ENCODE data around the gene PCGF1. TPM values are rescaled to one million over a fixed set of nuclear protein-coding genes. Genes with fewer than 3 reads are reported as not detected.

The PCGF1 gene
- total and polyA plus RNA-seq, 2 of the 13 experiments (the other 11 are each of a cell fraction or from before 2014, with no cell fraction given): 20.4 to 22.6 TPM

DNA sequence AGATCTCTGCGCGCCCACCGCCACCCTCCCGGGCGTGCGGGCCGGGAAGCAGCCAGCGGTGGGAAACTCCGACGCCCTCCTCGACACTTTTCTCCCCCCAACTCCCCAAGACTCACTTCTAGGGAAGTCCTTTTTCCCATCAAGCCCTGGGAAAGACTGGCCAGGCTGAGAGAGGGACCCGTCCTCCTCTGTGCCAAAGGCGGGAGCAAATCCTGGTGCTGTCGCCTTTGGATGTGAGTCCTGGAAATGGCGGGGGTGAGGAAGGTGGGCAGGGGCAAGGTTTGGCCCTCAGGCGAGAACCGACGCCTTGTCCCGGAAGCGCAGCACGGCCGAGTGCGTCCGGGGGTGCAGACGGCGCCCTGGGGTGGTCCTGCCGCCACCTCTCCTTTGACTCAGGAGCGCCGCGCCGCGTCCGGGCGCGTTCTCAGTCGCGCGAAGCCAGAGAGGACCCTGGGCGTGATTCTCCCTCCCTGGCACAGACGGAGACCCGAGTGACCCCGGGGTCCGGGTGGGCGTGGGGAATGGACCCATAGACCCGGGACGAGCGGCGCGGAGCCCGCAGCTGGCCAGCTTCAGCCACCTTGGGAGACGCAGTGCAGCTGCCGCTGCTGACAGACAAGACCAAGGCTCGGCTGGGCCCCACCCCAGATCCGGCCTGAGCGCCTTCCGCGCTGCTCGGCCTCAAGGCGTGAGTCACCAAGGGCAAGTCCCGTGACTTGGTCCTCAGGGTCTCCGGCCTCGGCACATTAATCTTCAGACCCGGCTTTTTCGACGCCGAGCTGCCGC is 4.6 kb downstream of the PCGF1 start (continued):
- TF ChIP-seq RARA (CRISPR knock-in tag; IDR thresholded peaks at IDR 0.05): no peak
- 0 out of 2 replicates have a peak, but pooled peaks have one; percentile 14 for TF ChIP-seq ZNF232 (CRISPR knock-in tag; IDR thresholded peaks at IDR 0.05; ENCODE audit: borderline replicate concordance)
- 0 out of 2 replicates have a peak, but pooled peaks have one; percentile 39 for TF ChIP-seq SNAI1 (CRISPR knock-in tag; IDR thresholded peaks at IDR 0.05; ENCODE audit: borderline replicate concordance)
- TF ChIP-seq YEATS2 (CRISPR knock-in tag; IDR thresholded peaks at IDR 0.05; ENCODE audit: borderline replicate concordance): no peak; the same call in 1 of the 2 replicates
- TF ChIP-seq, protein P1, sequence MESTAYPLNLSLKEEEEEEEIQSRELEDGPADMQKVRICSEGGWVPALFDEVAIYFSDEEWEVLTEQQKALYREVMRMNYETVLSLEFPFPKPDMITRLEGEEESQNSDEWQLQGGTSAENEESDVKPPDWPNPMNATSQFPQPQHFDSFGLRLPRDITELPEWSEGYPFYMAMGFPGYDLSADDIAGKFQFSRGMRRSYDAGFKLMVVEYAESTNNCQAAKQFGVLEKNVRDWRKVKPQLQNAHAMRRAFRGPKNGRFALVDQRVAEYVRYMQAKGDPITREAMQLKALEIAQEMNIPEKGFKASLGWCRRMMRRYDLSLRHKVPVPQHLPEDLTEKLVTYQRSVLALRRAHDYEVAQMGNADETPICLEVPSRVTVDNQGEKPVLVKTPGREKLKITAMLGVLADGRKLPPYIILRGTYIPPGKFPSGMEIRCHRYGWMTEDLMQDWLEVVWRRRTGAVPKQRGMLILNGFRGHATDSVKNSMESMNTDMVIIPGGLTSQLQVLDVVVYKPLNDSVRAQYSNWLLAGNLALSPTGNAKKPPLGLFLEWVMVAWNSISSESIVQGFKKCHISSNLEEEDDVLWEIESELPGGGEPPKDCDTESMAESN (CRISPR knock-in tag; conservative IDR thresholded peaks at IDR 0.05): peak; percentile 56; the same call in 1 of the 2 replicates
- peak; percentile 85 for TF ChIP-seq YY1 (IDR thresholded peaks at IDR 0.05; ENCODE audit: insufficient read depth, insufficient replicate concordance, low read depth, low read length)
- TF ChIP-seq, protein P2, sequence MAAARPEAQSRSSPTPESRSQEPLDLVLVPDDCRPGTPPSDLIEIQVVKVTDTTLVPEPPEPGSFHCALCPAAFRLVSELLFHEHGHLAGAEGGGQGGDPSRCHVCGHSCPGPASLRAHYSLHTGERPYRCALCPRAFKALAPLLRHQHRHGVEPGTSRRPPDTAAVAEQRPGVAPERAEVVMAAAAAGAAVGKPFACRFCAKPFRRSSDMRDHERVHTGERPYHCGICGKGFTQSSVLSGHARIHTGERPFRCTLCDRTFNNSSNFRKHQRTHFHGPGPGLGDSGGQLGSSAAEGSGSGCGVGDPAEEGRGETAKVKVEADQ (CRISPR knock-in tag; IDR thresholded peaks at IDR 0.05; ENCODE audit: borderline replicate concordance): peak; percentile 61
- TF ChIP-seq HMG20A (CRISPR knock-in tag; IDR thresholded peaks at IDR 0.05; ENCODE audit: borderline replicate concordance): no peak
- no peak for TF ChIP-seq SRF (IDR thresholded peaks at IDR 0.05; ENCODE audit: low read depth, low read length)
- no peak for TF ChIP-seq LCORL (IDR thresholded peaks at IDR 0.05)
- TF ChIP-seq LCORL (CRISPR knock-in tag; IDR thresholded peaks at IDR 0.05): peak; percentile 72; the same call in 1 of the 2 replicates
- TF ChIP-seq, protein P3, sequence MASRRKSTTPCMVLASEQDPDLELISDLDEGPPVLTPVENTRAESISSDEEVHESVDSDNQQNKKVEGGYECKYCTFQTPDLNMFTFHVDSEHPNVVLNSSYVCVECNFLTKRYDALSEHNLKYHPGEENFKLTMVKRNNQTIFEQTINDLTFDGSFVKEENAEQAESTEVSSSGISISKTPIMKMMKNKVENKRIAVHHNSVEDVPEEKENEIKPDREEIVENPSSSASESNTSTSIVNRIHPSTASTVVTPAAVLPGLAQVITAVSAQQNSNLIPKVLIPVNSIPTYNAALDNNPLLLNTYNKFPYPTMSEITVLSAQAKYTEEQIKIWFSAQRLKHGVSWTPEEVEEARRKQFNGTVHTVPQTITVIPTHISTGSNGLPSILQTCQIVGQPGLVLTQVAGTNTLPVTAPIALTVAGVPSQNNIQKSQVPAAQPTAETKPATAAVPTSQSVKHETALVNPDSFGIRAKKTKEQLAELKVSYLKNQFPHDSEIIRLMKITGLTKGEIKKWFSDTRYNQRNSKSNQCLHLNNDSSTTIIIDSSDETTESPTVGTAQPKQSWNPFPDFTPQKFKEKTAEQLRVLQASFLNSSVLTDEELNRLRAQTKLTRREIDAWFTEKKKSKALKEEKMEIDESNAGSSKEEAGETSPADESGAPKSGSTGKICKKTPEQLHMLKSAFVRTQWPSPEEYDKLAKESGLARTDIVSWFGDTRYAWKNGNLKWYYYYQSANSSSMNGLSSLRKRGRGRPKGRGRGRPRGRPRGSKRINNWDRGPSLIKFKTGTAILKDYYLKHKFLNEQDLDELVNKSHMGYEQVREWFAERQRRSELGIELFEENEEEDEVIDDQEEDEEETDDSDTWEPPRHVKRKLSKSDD (CRISPR knock-in tag; IDR thresholded peaks at IDR 0.05; ENCODE audit: low read depth): peak; percentile 13; the same call in 1 of the 2 replicates
- TF ChIP-seq ATM (IDR thresholded peaks at IDR 0.05; ENCODE audit: borderline replicate concordance): no peak
- no peak for TF ChIP-seq ZNF382 (CRISPR knock-in tag; IDR thresholded peaks at IDR 0.05; ENCODE audit: borderline replicate concordance)
- TF ChIP-seq, protein P4, sequence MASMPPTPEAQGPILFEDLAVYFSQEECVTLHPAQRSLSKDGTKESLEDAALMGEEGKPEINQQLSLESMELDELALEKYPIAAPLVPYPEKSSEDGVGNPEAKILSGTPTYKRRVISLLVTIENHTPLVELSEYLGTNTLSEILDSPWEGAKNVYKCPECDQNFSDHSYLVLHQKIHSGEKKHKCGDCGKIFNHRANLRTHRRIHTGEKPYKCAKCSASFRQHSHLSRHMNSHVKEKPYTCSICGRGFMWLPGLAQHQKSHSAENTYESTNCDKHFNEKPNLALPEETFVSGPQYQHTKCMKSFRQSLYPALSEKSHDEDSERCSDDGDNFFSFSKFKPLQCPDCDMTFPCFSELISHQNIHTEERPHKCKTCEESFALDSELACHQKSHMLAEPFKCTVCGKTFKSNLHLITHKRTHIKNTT (CRISPR knock-in tag; IDR thresholded peaks at IDR 0.05): no peak
- TF ChIP-seq ELF4 (CRISPR knock-in tag; IDR thresholded peaks at IDR 0.05; ENCODE audit: borderline replicate concordance): peak; percentile 88; the same call in 1 of the 2 replicates
- TF ChIP-seq, protein P5, sequence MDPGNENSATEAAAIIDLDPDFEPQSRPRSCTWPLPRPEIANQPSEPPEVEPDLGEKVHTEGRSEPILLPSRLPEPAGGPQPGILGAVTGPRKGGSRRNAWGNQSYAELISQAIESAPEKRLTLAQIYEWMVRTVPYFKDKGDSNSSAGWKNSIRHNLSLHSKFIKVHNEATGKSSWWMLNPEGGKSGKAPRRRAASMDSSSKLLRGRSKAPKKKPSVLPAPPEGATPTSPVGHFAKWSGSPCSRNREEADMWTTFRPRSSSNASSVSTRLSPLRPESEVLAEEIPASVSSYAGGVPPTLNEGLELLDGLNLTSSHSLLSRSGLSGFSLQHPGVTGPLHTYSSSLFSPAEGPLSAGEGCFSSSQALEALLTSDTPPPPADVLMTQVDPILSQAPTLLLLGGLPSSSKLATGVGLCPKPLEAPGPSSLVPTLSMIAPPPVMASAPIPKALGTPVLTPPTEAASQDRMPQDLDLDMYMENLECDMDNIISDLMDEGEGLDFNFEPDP (CRISPR knock-in tag; conservative IDR thresholded peaks at IDR 0.05): 0 out of 2 replicates have a peak, but pooled peaks have one; percentile 93
- TF ChIP-seq IRX3 (CRISPR knock-in tag; IDR thresholded peaks at IDR 0.05; ENCODE audit: borderline replicate concordance, low read depth): peak; percentile 65; the same call in 1 of the 2 replicates
- TF ChIP-seq FOXO1 (CRISPR knock-in tag; IDR thresholded peaks at IDR 0.05): peak; percentile 41; the same call in 1 of the 2 replicates
- TF ChIP-seq PHB2 (IDR thresholded peaks at IDR 0.05; ENCODE audit: partially characterized antibody): no peak
- no peak for TF ChIP-seq RCOR2 (CRISPR knock-in tag; IDR thresholded peaks at IDR 0.05)
